Inflammatory macrophage treated with lipopolysaccharide for 4 hours (primary cell): ENCODE data around the gene METTL25B.

Experiments
- DNase-seq: peaks from one replicate; pipeline ENCODE4 v3.0.0-alpha.2; 2020

The METTL25B gene

GRCh38 chr1:156772728-156773497 is 44.6 kb downstream of the METTL25B start:
- DNase-seq: no peak

DNA sequence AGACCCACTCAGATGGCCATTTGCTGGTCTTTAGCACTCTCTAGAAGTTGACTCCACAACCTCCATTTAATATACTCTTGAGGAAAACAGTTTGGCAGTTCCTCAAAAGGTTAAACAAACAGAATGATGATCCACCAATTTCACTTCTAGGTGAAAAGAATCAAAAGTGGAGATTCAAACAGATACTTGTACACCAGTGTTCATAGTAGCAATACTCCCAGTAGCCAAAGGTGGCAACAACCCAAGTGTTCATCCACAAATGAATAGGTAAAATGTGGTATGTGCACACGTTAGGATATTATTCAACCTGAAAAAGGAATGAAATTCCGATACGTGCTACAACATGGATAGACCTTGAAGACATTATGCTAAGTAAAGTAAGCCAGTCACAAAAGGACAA is 45.3 kb downstream of the METTL25B start:
- no peak for DNase-seq

DNA sequence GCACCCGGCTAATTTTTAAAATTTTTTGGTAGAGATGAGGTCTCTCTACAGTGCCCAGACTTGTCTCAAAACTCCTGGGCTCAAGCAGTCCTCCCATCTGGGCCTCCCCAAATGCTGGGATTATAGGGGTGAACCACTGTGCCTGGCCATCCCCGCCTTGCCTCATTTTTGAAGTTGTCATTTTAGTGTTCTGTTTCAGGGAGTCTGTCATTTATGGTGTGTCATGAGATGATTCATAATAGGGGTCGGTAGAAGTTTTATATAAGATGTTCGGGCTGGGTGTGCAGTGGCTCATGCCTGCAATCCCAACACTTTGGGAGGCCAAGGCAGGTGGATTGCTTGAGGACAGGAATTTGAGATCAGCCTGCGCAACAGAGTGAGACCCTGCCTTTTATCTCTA is 47.5 kb downstream of the METTL25B start:
- no peak for DNase-seq

DNA sequence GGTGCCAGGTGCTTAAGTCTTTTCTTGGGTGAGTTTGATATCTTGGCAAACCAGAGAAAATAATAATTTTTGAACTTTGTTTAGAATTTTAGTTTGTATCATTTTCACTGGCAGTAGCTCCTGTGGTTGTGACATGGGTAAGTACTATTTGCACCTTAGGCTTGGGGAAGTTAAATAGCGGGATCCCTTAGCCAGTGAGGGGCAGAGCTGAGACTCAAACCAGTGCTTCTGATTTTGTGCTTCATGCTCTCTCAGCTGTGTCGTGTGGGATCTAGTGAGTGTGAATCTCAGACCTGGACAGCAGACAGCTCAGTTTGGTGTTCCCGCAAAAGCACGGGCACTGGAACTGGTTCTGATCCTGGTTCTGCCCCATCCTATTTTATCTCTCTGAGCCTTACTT is 48.7 kb downstream of the METTL25B start:
- no peak for DNase-seq

DNA sequence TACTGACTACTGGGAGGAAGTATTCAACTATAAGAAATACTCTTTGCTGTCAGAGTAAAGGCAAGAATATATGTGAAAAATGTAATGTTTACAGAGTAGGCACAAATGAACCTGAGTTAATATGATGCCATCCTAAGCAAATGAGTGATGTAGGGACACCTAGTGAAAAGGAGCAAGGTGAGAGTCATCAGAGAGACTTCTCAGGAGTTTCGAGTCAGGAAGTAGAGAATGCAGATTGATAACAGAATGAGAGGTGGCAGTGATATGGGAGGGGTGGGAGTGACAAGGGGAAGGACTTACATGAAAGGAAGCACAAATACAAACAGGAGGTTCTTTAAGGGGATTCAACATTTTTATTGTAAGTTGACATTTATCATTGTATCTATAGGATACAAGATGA is 49.3 kb downstream of the METTL25B start:
- DNase-seq: no peak

GRCh38 chr1:156781585-156782186 is 53.4 kb downstream of the METTL25B start:
- peak; percentile 69 for DNase-seq

DNA sequence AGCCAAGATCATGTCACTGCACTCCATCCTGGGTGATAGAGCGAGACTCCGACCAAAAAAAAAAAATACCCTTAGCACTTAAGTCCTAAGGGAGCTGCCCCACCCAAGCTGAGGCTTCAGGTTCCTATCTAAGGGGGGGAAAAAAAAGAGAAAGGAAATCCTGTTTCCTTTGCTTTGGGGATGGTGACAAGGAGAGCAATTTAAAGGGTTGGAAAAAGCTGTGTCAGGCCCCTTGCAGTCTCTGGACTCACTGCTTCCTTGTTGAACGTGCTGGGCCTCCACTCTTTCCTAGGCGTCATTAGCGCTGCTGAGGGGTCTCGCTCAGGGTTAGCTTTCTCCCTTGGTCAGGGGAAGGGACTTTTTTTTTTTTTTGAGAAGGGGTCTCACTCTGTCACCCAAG is 57.2 kb downstream of the METTL25B start:
- DNase-seq: no peak
